AG10803 (cell line): ENCODE data around the gene STAB1.
A peak's percentile ranks its signal among the peaks of the same experiment; 100 is the strongest.

Experiments
- DNase-seq: peaks from one replicate; pipeline ENCODE4 v3.0.0; 2010; ENCODE audit warnings: low read depth
- H3K4me3 ChIP-seq: 2 replicates; pipeline ENCODE4 v1.5.1; 2011; ENCODE audit warnings: mild to moderate bottlenecking, low read length, control low read depth
- CTCF ChIP-seq: conservative IDR thresholded peaks from 2 replicates; pipeline ENCODE4 v1.5.1; 2011; ENCODE audit warnings: mild to moderate bottlenecking, low read length, control low read depth, inconsistent platforms

The STAB1 gene

DNA sequence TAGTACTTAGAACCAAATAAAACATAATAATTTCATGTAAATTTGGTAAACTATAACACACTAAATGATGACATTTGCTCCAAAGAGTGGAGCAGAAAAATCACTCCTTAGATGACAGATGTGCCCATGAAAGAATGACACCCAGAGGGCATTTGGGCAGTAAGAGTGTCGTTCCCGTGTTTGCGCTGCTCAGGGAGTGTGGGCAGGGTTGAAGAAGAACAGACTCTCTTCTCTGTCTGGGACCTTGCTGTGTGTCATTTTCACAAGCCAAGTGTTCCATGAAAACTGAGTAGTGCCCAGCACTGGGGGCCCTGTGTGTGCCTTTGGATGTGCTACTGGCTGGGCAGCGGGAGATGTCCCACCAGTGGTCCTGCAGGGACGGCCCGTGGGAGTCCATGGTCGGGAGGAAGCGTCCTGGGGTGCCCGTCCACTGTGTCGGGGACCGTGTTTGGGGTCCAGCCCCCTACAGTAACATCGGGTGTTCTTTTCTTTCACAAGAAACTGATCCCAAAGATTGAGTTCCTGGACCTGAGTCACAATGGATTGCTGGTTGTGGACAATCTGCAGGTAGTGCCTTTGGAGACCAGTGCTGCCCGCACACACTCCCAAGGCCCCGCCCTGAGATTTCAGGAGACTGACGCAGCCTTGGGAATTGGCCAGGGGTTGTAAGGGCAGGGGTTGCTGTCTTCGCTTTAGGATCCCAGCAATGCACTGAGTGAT lies 17.9 kb upstream of the STAB1 start:
- DNase-seq = no peak
- TF ChIP-seq CTCF = no peak
- no peak overlapping the region for H3K4me3 ChIP-seq

GRCh38 chr3:52477796-52478095 lies 17.4 kb upstream of the STAB1 start:
- no peak for DNase-seq
- no peak for TF ChIP-seq CTCF
- H3K4me3 ChIP-seq = no peak overlapping the region

DNA sequence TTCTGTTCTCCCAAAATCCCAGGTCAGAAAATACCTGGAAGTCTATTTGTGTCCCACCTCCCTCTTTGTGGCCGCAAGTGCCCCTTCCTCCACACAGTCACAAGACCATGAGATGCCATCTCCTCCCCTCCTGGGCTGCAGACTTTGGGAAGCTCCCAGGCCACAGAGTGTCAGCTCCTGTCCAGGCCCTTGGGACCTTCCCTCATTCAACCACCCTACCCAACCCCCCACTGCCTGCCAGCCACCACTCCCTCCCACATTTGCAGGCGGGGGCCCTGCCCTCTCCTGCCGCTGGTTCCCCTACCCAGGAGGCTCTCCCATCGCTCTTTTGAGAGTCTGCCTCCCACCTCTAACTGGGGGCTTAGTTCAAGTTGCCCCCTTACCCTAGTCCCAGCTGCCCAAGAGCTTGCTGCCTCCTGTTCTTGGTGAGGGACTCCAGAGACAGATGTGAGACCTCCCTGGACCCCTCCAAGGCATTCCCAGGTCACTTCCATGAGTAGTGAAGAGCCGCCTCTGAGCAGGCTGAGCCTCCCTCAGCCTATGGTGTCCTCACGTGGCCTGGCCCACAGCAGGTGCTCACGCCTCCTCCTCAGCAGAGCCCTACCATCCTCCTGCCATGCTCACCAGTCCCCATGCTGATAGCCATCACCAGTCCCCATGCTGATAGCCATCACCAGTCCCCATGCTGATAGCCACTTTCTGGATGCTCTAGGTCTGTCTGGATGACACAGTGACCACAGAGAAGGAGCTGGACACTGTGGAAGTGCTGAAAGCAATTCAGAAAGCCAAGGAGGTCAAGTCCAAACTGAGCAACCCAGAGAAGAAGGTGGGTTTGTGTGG lies 15.9 kb upstream of the STAB1 start:
- no peak for TF ChIP-seq CTCF
- H3K4me3 ChIP-seq = no peak overlapping the region
- no peak for DNase-seq

DNA sequence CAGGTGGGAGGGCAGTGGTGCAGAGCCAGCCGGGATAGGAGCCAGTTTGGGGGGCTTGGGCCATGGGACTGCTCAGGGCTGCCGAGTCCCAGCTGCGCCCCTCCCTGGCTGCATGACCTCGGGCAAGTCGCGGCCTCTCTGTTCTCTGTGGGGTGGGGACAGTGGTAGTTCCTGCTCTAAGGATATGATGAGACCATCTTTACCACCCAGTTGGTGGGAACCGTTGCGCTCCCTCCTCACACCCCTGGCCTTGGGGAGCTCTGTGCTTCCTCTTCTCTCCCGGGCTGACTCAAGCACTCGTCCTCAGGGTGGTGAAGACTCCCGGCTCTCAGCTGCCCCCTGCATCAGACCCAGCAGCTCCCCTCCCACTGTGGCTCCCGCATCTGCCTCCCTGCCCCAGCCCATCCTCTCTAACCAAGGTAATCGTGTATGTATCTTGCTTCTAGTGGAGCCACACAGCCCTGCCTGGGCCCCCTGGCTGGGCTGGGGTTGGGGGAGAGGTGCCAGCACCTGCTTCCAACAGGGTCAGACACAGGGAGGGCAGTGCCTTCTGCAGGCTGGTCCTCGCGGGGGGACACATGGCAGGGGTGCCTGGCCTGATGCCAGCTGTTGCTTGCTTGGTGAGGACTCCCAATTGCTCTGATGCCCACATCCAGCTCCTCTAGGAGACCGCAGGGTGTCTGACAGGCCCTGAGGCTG lies 15.1 kb upstream of the STAB1 start:
- no peak overlapping the region for H3K4me3 ChIP-seq

GRCh38 chr3:52480768-52481715 lies 14.1 kb upstream of the STAB1 start:
- no peak for DNase-seq
- no peak for TF ChIP-seq CTCF
- H3K4me3 ChIP-seq = no peak overlapping the region

More for the DNA sequence above, 15.1 kb upstream of the STAB1 start:
- no peak for TF ChIP-seq CTCF
- no peak for DNase-seq

DNA sequence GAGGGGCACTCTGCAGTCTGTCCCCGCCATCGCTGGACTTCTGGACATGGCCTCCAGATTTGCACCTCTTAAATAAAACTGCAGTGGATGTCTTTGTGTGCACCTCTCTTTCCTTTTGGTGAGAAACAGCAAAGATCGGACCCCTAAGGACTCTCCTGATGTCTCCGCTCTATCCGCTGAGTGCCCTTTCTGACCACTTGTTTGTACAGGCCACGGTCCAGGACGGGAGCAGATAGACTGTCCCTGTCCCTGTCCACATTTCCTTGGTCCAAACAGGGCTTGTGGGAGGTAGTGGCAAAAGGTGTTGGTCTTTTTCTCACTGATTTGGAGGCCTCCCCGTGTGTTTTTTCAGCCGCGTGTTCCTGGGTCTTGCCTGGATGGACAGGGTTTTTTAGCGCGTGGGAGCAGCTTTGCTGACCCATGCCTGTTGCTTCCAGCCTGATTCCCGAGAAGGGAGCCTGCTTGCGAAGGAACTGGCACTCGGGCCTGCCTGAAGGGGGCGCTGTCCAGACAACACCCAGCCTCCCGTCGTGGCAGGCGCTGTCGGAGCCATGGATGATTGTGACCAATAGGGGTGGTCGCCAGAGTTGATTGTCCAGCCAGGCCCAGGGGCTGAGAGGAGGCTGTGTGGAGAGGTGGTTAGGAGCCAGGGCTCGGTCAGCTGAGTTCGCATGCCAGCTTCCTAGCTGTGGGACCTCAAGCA lies 13.2 kb upstream of the STAB1 start:
- peak; percentile 43 for TF ChIP-seq CTCF
- no peak overlapping the region for H3K4me3 ChIP-seq
- no peak for DNase-seq
